Fibroblast of lung (primary cell): ENCODE data around the gene RNF10.

ENCODE experiments used
- CTCF ChIP-seq, 2 donors: IDR thresholded peaks in 1 of 2; conservative IDR thresholded peaks in 1 of 2; 1 replicate in 1 of 2; 2 replicates in 1 of 2; pipeline ENCODE4 v1.5.1; 2011 to 2012; ENCODE audit warnings: low read length in 2 of 2, control low read depth in 1 of 2, inconsistent platforms in 1 of 2, low read depth in 1 of 2, mild to moderate bottlenecking in 1 of 2
- EZH2 ChIP-seq: IDR thresholded peaks from 2 replicates; pipeline ENCODE4 v1.5.1; 2012; ENCODE audit warnings: low read length, control low read depth, mild to moderate bottlenecking; ENCODE audit errors: missing control alignments

GRCh38 chr12:120586206-120586605 is 52.0 kb downstream of the RNF10 start:
- no peak for TF ChIP-seq CTCF (conservative IDR thresholded peaks at IDR 0.05 in 1 of 2, IDR thresholded peaks at IDR 0.05 in 1 of 2; ENCODE audit: low read depth in 1 of 2, low read length in 2 of 2)
- no peak for TF ChIP-seq EZH2
